LNCaP clone FGC (cell line): Measurements from ENCODE around the gene LAMC1.
A peak's percentile ranks its signal among the peaks of the same experiment; 100 is the strongest.

Source experiments
- DNase-seq: peaks from one replicate; pipeline ENCODE4 v3.0.0-alpha.2; 2011; ENCODE audit warnings: low read depth
- H3K4me3 ChIP-seq: 2 replicates; pipeline ENCODE4 v1.5.1; 2011; ENCODE audit warnings: mild to moderate bottlenecking, low read depth, low read length, control low read depth
- TF ChIP-seq, protein P1 (sequence below): IDR thresholded peaks from 2 replicates; pipeline ENCODE4 v1.5.1; 2012; ENCODE audit warnings: mild to moderate bottlenecking; ENCODE audit not compliant: control insufficient read depth, insufficient read depth; ENCODE audit errors: extremely low read depth

LAMC1 gene

DNA sequence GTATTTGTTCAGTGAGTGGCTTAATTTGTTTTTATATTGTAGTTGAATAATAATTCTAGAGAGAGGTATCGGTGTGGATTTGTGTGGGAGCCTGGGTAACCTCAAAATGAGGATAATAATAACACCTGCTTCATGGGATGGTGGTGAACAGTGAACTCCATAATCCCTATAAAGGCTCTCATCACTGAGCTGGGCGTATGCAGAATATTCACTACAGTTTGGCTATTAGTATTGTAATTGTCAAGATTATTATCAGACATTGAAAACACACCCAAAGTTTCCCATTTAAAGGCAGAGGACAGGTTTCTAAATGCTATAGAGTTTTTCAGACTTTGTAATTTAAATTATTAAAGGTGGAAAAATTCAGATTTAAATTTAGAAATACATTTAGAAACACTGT is 155.8 kb downstream of the LAMC1 start:
- no peak overlapping the region for H3K4me3 ChIP-seq
- TF ChIP-seq, protein P1, sequence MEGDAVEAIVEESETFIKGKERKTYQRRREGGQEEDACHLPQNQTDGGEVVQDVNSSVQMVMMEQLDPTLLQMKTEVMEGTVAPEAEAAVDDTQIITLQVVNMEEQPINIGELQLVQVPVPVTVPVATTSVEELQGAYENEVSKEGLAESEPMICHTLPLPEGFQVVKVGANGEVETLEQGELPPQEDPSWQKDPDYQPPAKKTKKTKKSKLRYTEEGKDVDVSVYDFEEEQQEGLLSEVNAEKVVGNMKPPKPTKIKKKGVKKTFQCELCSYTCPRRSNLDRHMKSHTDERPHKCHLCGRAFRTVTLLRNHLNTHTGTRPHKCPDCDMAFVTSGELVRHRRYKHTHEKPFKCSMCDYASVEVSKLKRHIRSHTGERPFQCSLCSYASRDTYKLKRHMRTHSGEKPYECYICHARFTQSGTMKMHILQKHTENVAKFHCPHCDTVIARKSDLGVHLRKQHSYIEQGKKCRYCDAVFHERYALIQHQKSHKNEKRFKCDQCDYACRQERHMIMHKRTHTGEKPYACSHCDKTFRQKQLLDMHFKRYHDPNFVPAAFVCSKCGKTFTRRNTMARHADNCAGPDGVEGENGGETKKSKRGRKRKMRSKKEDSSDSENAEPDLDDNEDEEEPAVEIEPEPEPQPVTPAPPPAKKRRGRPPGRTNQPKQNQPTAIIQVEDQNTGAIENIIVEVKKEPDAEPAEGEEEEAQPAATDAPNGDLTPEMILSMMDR, result no peak
- DNase-seq, result no peak

DNA sequence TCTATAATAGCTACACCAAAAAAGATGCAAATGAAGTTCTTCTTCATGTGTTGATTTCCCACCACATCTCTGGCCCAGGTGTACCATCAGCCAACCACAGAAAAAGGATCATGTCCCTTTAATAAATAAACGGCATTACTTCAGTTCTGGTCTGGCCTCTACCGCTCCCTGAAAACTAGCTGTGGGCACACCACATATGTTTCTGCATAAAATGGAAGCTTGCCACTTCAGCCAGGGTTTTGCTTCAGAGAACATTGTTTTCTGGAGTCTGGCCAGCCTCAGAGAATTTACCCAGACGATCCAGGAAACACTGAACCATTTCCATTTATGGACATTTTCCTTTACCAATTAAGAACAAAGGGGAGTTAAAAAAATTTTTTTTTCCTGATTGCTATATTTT is 157.0 kb downstream of the LAMC1 start:
- H3K4me3 ChIP-seq, result no peak overlapping the region
- DNase-seq, result peak; percentile 63
- TF ChIP-seq, protein P1, result no peak

DNA sequence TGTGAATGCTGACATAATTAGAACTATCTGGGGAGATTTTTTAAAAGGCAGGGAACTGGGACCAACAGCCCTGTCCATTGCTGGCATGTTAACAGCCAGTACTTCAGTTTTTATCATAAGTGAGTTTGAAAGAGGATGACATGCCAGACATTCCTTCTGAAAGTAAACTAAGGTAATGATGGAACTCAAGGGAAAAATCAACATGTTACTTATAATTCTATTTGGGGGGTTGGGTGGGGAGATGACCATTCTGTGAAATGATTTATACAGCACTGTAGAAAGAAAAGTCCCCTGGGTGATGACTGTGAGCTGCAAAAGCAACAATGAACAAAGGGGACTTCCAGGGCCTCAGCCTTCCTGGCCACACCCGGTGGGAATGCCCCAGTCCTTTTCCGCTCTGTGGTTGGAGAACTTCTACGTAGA is 157.4 kb downstream of the LAMC1 start:
- no peak for DNase-seq
- H3K4me3 ChIP-seq, result no peak overlapping the region
- TF ChIP-seq, protein P1, result no peak

DNA sequence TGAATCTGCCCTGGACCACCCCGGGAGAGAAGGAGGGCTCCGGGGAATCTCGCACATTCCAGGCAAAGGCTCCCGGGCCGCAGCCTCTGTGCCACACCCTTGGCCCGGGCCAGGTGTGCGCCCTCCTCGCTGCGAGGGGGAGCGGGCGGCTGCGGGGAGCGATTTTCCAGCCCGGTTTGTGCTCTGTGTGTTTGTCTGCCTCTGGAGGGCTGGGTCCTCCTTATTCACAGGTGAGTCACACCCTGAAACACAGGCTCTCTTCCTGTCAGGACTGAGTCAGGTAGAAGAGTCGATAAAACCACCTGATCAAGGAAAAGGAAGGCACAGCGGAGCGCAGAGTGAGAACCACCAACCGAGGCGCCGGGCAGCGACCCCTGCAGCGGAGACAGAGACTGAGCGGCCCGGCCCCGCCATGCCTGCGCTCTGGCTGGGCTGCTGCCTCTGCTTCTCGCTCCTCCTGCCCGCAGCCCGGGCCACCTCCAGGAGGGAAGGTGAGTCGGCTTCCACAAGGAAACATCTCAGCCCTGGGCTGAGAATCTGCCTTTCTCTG is 162.8 kb downstream of the LAMC1 start, which contains the start of gene LAMC2:
Gene LAMC2, plus strand, starts transcription at position 324 of the 550 bp plus-strand sequence. Its CDS starts 89 bp downstream, at position 413.
- TF ChIP-seq, protein P1, result no peak
- no peak within 1 kb of the TSS for H3K4me3 ChIP-seq
- DNase-seq, result no peak

DNA sequence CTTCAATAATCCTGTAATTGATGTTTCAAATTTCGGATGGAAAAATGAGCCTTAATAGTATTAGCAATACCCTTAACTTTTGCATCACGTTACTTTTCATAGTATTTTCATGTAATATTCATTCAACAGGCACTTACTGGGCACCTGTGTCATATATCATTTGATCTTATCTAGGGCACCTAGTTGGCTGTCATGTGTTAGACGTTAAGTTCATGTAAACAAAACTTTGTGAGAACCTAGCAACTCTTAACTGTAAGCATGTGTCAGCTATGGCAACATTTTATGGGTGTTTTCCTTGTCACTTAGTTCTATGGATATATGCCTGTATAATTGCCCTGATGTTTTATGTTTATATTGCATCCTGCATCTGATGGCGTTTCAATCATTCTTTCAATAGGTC is 163.6 kb downstream of the LAMC1 start:
- TF ChIP-seq, protein P1, result no peak
- DNase-seq, result no peak
- no peak overlapping the region for H3K4me3 ChIP-seq

DNA sequence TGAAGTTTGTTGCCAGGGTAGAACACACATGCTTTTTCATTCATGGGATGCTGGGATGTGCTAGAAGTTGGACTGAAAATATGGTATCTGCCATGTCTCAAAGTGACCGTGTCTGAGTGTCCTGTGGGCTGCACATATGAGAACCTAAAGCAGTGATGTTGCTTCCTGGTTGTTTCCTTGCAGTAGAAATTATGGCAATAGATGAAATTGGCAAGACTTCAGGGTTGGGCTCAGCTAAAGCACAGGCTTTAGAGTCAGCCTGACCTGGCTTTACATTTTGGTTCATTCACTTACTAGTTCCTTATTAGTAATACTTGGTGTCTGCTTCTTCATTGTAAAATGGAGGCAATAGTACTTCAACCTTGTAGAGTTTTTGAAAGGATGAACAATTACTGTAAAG is 165.0 kb downstream of the LAMC1 start:
- no peak for DNase-seq
- TF ChIP-seq, protein P1, result no peak
- H3K4me3 ChIP-seq, result no peak overlapping the region

DNA sequence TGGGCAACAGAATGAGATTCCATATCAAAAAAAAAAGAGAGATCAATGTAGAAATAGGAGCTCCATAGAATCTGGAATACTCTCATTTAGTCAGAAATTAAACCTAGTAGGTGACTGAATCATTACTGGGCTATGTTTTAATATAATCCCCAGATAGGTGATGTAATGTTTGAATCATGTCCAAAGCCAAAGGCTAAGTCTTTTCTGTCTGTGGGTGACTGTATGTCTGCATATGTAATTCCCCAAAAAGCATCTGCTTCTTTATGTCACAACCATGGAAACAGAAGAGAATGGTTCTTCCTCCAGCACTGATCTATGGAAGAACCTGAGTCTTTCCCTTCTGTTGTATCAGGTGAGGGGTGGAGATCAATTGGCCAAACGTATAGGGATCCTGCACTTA is 168.6 kb downstream of the LAMC1 start:
- TF ChIP-seq, protein P1, result no peak
- no peak for DNase-seq
- H3K4me3 ChIP-seq, result no peak overlapping the region
